GM19463 (cell line): Measurements from ENCODE around the gene MOGAT3.
"Not testable (repeated sequence)": the region's sequence is repeated elsewhere in the genome, so short reads cannot be mapped to it uniquely, and the experiment has no call there.

Experiments used
- ATAC-seq: cut with Tn5 transposase; IDR thresholded peaks from one replicate; pipeline ENCODE4 v1.9.1; 2021; ENCODE audit warnings: mild to moderate bottlenecking, moderate library complexity; ENCODE audit not compliant: unreplicated experiment

MOGAT3 gene

DNA sequence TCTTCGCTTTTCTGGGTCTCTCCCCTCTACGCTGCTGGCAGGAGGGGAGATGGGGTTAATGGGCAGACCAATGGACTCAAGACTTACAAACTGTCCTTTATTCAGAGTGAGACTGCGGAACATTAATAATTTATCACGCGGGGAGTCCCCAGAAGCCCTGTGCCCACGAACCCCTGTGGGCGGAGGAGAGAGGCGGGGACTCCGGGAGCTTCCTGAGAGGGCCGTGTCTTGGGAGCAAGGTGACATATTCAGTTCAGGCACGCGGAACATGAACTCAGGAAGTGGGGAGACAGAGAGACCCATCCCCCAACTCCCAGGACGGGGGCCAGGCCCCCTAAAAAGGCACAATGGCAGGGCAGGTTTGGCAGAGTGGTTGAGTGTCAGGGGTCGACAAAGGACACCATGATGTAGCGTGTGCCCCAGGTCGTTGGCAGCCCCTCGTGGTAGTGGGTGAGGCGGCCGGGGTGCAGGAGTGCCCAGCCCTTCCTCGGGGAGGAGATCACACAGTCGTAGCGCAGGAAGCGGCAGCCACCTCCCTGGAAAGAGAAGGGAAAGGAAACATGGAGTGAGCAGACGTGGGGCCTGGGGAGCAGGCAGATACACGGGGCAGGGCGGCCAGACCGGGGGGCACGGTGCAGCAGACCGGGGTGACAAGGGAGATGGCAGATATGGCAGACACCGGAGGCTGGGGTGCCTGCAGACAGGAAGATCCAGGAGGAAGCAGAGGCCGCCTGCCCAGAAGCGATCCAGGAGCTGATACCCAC lies 5.2 kb upstream of the MOGAT3 start:
- ATAC-seq = no peak

- not testable (repeated sequence) for ATAC-seq
These were observed 3.2 kb upstream of the MOGAT3 start for GRCh38 chr7:101203740-101204738.

GRCh38 chr7:101202603-101202918 lies 1.7 kb upstream of the MOGAT3 start:
- no peak for ATAC-seq

- no peak for ATAC-seq
These were observed 1.1 kb upstream of the MOGAT3 start for GRCh38 chr7:101201695-101202602.

DNA sequence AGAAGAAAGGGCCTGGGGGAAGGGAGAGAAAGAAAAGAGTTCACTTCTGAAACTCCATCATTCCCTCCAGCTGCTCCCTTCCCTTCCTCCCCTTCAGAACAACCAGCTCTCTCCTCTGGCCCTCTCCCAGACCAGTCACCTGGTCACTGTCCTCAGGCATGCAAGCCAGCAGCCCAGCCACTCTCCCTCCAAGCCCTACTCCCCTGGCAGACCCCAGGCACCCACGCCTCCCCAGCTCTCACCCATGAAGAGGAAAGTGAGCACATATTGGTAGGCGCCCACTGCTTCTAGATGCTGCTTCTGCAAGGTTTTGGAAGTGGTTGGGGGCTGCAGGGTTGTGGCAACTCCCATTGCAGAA lies 353 bp downstream of the MOGAT3 start:
- no peak for ATAC-seq

GRCh38 chr7:101199522-101199921 lies 1.3 kb downstream of the MOGAT3 start:
- ATAC-seq = not testable (repeated sequence)

DNA sequence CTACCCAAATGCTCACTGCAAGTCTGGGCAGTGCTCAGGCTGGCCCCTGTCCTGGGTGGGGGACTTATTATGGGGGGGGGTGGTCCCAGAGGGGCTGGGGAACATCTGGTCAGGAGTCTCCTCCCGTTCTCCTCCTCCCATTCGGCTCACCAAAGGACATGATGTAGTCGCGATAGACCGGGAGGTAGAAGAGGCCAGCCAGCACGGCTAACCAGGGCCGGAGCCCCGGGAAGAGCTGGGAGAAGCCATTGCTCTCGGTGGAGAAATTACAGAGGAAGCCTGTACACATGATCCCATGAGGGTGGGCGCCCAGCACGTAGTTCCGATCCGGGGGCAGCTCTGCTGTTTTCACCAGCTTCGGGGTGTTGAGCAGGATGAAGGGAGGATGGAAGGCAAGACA lies 2.4 kb downstream of the MOGAT3 start:
- ATAC-seq = no peak

GRCh38 chr7:101197991-101198390 lies 2.8 kb downstream of the MOGAT3 start:
- ATAC-seq = no peak

DNA sequence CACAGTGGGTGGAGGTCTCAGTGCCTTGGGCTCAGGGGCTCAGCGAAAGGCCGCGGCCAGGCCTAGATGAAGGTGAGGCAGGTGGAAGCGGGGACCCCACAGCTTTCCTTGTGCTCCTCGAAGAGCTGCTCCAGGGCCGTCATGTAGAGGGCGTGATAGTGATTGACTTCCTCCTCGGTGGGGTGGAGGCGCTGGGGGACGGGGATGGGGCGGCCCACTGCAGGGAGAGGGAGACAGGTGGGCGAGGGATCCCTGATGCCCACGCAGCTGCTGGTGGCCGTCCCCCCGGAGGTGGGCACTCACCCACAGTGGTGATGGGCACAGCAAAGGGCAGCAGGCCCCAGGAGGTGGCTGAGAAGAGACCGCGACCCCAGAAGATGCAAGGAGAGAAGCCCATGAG lies 5.0 kb downstream of the MOGAT3 start:
- ATAC-seq = no peak

- ATAC-seq = no peak
These were observed 11.7 kb downstream of the MOGAT3 start for GRCh38 chr7:101189109-101189508.

- no peak for ATAC-seq
These were observed 13.9 kb downstream of the MOGAT3 start for GRCh38 chr7:101186844-101187428.

DNA sequence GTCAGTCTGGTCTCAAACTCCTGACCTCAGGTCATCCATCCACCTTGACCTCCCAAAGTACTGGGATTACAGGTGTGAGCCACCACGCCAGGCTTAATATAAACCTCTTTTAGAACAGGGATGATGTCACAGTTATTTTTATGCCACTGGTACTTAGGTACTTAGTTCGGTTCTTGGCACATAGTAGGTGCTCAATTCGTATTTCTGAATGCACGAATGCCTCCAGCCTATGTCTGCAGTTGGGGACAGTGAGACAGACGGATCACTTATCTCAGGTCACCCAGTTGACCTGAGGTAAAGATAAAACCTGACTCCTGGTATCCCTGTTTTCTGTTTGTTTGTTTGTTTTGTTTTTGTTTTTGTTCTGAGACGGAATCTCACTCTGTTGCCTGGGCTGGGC lies 14.6 kb downstream of the MOGAT3 start:
- ATAC-seq = no peak

- ATAC-seq = no peak
These were observed 15.5 kb downstream of the MOGAT3 start for GRCh38 chr7:101185258-101185839.

DNA sequence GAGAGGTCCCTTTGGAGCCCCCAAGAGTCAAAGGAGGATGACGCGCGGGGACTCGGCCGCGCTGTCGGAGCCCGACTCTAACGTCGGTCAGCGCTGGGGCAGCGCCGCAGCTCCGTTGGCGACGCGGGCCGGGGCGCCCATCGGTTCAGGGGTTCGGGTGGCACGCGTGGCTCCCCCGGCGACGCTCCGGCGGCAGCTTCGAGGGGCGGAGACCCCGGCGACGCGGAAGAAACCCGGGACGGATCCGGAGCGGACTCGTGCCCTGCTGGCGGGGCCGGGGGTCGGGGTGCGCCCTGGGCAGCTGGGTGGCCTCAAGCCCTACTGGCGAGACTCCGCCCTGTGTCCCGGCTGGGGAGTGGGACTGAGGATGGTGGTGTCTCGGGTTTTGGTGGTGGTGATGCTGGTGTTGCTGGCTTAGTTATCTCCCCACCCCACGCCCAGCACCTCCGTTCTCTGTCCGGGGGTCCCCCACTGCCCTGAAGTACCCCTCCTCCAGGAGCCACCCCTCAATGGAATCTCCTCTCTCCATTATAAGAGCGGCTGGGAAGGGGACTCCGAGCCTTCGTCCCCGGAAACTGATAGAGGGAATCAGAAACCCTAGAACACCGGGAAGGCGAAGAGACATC lies 20.6 kb downstream of the MOGAT3 start, which contains the start of gene NAT16:
NAT16 (minus strand) TSS at position 164 of the 626 bp plus-strand sequence. CDS start 5,486 bp downstream, outside the sequence.
- no peak for ATAC-seq

- no peak for ATAC-seq
These were observed 21.1 kb downstream of the MOGAT3 start for GRCh38 chr7:101179713-101180112.

GRCh38 chr7:101179117-101179516 lies 21.7 kb downstream of the MOGAT3 start:
- ATAC-seq = no peak

- no peak for ATAC-seq
These were observed 23.2 kb downstream of the MOGAT3 start for GRCh38 chr7:101177644-101178043.

DNA sequence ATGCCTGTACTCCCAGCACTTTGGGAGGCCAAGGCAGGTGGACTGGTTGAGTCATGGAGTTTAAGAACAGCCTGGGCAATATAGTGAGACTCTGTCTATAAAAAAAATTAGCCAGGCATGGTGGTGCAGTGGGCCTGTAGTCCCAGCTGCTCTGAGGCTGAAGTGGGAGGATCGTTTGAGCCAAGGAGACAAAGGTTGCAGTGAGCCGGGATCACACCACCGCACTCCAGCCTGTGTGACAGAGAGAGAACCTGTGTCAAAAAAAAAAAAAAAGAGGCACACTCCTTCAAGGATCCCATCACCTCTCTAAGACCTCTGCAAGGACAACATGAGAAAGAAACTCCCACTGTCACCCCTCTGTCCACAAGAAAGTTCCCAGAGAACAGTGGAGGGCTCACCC lies 25.2 kb downstream of the MOGAT3 start:
- no peak for ATAC-seq

- ATAC-seq = no peak
These were observed 26.4 kb downstream of the MOGAT3 start for GRCh38 chr7:101174322-101174854.
